H9 (cell line): ENCODE data around the gene FBXO2. TPM values are rescaled to one million over a fixed set of nuclear protein-coding genes. Genes with fewer than 3 reads are reported as not detected.
"Not testable (repeated sequence)": the region's sequence is repeated elsewhere in the genome, so short reads cannot be mapped to it uniquely, and the experiment has no call there.

Experiments used
- DNase-seq: peaks from one replicate; pipeline ENCODE4 v3.0.0-alpha.2; 2017
- H2AFZ ChIP-seq: one replicate; pipeline ENCODE4 v1.6.1; 2013; ENCODE audit warnings: mild to moderate bottlenecking, low read length, control low read depth, moderate library complexity
- H2AK5ac ChIP-seq: 2 replicates; pipeline ENCODE4 v1.6.1; 2013; ENCODE audit warnings: low read length, control low read depth, mixed read lengths; ENCODE audit not compliant: insufficient read length
- H2BK120ac ChIP-seq: one replicate; pipeline ENCODE4 v1.6.1; 2013; ENCODE audit warnings: low read depth, mild to moderate bottlenecking, low read length, control low read depth, inconsistent platforms; ENCODE audit not compliant: poor library complexity, severe bottlenecking
- H2BK12ac ChIP-seq: 2 replicates; pipeline ENCODE4 v1.6.1; 2013; ENCODE audit warnings: low read length, control low read depth, mixed read lengths, low read depth; ENCODE audit not compliant: insufficient read length
- H2BK15ac ChIP-seq: 2 replicates; pipeline ENCODE4 v1.6.1; 2013; ENCODE audit warnings: low read depth, low read length, control low read depth
- H2BK20ac ChIP-seq: one replicate; pipeline ENCODE4 v1.6.1; 2013; ENCODE audit warnings: low read depth, mild to moderate bottlenecking, low read length, control low read depth, inconsistent platforms; ENCODE audit not compliant: poor library complexity, severe bottlenecking
- H2BK5ac ChIP-seq: 2 replicates; pipeline ENCODE4 v1.6.1; 2013; ENCODE audit warnings: low read length, control low read depth, mixed read lengths; ENCODE audit not compliant: insufficient read length
- H3K14ac ChIP-seq: 2 replicates; pipeline ENCODE4 v1.6.1; 2013; ENCODE audit warnings: low read length, control low read depth; ENCODE audit not compliant: insufficient read depth
- H3K18ac ChIP-seq: 2 replicates; pipeline ENCODE4 v1.6.1; 2013; ENCODE audit warnings: low read depth, mild to moderate bottlenecking, mixed read lengths, low read length, control low read depth; ENCODE audit not compliant: insufficient read length
- H3K23ac ChIP-seq: 2 replicates; pipeline ENCODE4 v1.6.1; 2013; ENCODE audit warnings: low read length, control low read depth, mixed read lengths, low read depth; ENCODE audit not compliant: insufficient read length
- H3K23me2 ChIP-seq: 2 replicates; pipeline ENCODE4 v1.6.1; 2013; ENCODE audit warnings: low read depth, mild to moderate bottlenecking, mixed read lengths, low read length, control low read depth; ENCODE audit not compliant: insufficient read length, poor library complexity, severe bottlenecking
- H3K27ac ChIP-seq: 2 replicates; pipeline ENCODE4 v1.5.1; 2013; ENCODE audit warnings: low read length, control low read depth, mixed read lengths, low read depth; ENCODE audit not compliant: insufficient read length
- H3K27me3 ChIP-seq: 2 replicates; pipeline ENCODE4 v1.6.1; 2013; ENCODE audit warnings: low read length, control low read depth, inconsistent platforms; ENCODE audit not compliant: insufficient read depth
- H3K4ac ChIP-seq: 2 replicates; pipeline ENCODE4 v1.6.1; 2013; ENCODE audit warnings: low read depth, mild to moderate bottlenecking, control low read depth, inconsistent platforms, low read length, moderate library complexity
- H3K4me1 ChIP-seq: 2 replicates; pipeline ENCODE4 v1.6.1; 2013; ENCODE audit warnings: low read length, control low read depth, inconsistent platforms; ENCODE audit not compliant: insufficient read depth
- H3K4me2 ChIP-seq: 2 replicates; pipeline ENCODE4 v1.6.1; 2013; ENCODE audit warnings: low read length, control low read depth, mixed read lengths; ENCODE audit not compliant: insufficient read length, insufficient read depth
- H3K56ac ChIP-seq: 2 replicates; pipeline ENCODE4 v1.6.1; 2013; ENCODE audit warnings: low read depth, mild to moderate bottlenecking, mixed read lengths, low read length, control low read depth; ENCODE audit not compliant: insufficient read length
- H3K79me1 ChIP-seq: 2 replicates; pipeline ENCODE4 v1.6.1; 2013; ENCODE audit warnings: low read depth, mild to moderate bottlenecking, moderate library complexity, low read length, control low read depth, inconsistent platforms; ENCODE audit not compliant: insufficient read depth, poor library complexity, severe bottlenecking
- H3K79me2 ChIP-seq: 2 replicates; pipeline ENCODE4 v1.6.1; 2013; ENCODE audit warnings: low read length, control low read depth, inconsistent platforms; ENCODE audit not compliant: insufficient read depth
- H3K9ac ChIP-seq: 2 replicates; pipeline ENCODE4 v1.6.1; 2013; ENCODE audit warnings: low read length, control low read depth, mixed read lengths; ENCODE audit not compliant: insufficient read length; ENCODE audit errors: extremely low read depth
- H3K9me3 ChIP-seq: one replicate; pipeline ENCODE4 v1.6.1; 2013; ENCODE audit warnings: low read depth, low read length, inconsistent platforms; ENCODE audit not compliant: control insufficient read depth
- H3T11ph ChIP-seq: one replicate; pipeline ENCODE4 v1.6.1; 2013; ENCODE audit warnings: mild to moderate bottlenecking, low read length, control low read depth, inconsistent platforms
- H4K20me1 ChIP-seq: one replicate; pipeline ENCODE4 v1.6.1; 2013; ENCODE audit not compliant: control insufficient read depth, insufficient read length, insufficient read depth
- H4K5ac ChIP-seq: 2 replicates; pipeline ENCODE4 v1.6.1; 2013; ENCODE audit warnings: low read depth, mild to moderate bottlenecking, mixed read lengths, low read length, control low read depth; ENCODE audit not compliant: insufficient read length
- H4K8ac ChIP-seq: replicated peaks from 2 replicates; pipeline ENCODE4 v1.6.1; 2013; ENCODE audit warnings: low read length, control low read depth, mixed read lengths, low read depth; ENCODE audit not compliant: insufficient read length
- H4K91ac ChIP-seq: 2 replicates; pipeline ENCODE4 v1.6.1; 2013; ENCODE audit warnings: low read depth, mild to moderate bottlenecking, moderate library complexity, mixed read lengths, low read length, control low read depth; ENCODE audit not compliant: insufficient read length
- H3K27ac Mint-ChIP-seq, 3 experiments: 2 replicates in 2 of 3; 3 replicates in 1 of 3; pipeline ENCODE4 v1.8.0; 2020 to 2021; ENCODE audit warnings: mixed read lengths in 3 of 3, mild to moderate bottlenecking in 1 of 3, moderate library complexity in 1 of 3
- H3K27me3 Mint-ChIP-seq: 2 replicates; pipeline ENCODE4 v1.8.0; 2021; ENCODE audit warnings: low read depth, mild to moderate bottlenecking, moderate library complexity, mixed read lengths
- H3K36me3 Mint-ChIP-seq, 3 experiments: 2 replicates in 2 of 3; 3 replicates in 1 of 3; pipeline ENCODE4 v1.8.0; 2020 to 2021; ENCODE audit warnings: low read depth in 3 of 3, mixed read lengths in 3 of 3; ENCODE audit not compliant: insufficient read depth in 1 of 3
- H3K4me1 Mint-ChIP-seq, 2 experiments: 2 replicates each; pipeline ENCODE4 v1.8.0; 2020; ENCODE audit warnings: mixed read lengths in 2 of 2
- H3K4me3 Mint-ChIP-seq, 2 experiments: 2 replicates in 1 of 2; 3 replicates in 1 of 2; pipeline ENCODE4 v1.8.0; 2020 to 2021; ENCODE audit warnings: mild to moderate bottlenecking in 2 of 2, mixed read lengths in 2 of 2, moderate library complexity in 1 of 2
- H3K9me3 Mint-ChIP-seq, 2 experiments: 2 replicates in 1 of 2; 3 replicates in 1 of 2; pipeline ENCODE4 v1.8.0; 2020; ENCODE audit warnings: mild to moderate bottlenecking in 2 of 2, mixed read lengths in 2 of 2, moderate library complexity in 1 of 2
- CTCF ChIP-seq: fragments of 200-600 bp; sonication (generic); conservative IDR thresholded peaks from 3 replicates; pipeline ENCODE4 v1.8.0; 2021; ENCODE audit warnings: antibody characterized with exemption, mild to moderate bottlenecking
- WGBS: extraction: QIAGEN DNeasy Blood & Tissue Kit; methylation state at CpG from one replicate; pipeline ENCODE4 v1.1.7; 2013; ENCODE audit warnings: missing lambda C conversion rate, low lambda C conversion rate, mixed read lengths; ENCODE audit not compliant: insufficient read length; ENCODE audit errors: extremely low coverage; 5-methylcytosine and 5-hydroxymethylcytosine counted together
- total RNA-seq: library from RNA; stranded (reverse); gene quantifications from 2 replicates; pipeline ENCODE4 v1.2.1, GENCODE V29; 2021

The FBXO2 gene
- total RNA-seq, 1 experiment from 2014 or later: 28.9 TPM

DNA sequence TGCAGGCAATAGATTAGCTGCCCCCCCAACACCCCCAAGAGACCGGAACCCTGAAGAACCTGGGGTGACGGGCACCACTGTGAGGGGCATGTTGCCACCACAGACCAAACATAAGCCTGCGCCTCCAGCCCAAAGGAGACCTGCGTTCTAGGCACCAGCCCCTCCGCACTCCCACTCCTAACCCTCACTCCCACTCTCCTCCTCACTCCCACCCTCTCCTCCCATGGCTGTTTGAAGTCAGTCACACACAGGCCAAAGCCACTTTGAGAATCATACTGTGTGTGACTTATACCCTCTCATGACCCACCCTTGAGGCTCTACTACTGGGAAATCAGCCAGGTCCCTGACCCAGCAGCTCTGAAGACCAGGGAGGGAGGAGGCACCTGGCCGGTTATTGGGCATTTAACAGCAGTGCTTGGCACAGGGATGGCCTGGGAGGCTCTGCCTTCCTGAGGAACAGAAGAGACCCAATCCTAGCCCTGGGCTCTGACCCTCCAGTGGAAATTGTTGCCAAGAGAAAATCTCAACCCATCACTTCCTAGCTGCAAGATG, 43.5 kb downstream of the FBXO2 start:
- no peaks in the 10 kb centered on the region for H3K9me3 ChIP-seq
- H3K14ac ChIP-seq: no peak overlapping the region
- H2BK120ac ChIP-seq: no peak overlapping the region
- H3K9ac ChIP-seq: no peak overlapping the region
- H2BK5ac ChIP-seq: no peak overlapping the region
- no peak overlapping the region for H4K91ac ChIP-seq
- no peak overlapping the region for H3K4me2 ChIP-seq
- no peak overlapping the region for H3K27ac ChIP-seq
- H3K4ac ChIP-seq: no peak overlapping the region
- no peak overlapping the region for H4K8ac ChIP-seq
- H4K5ac ChIP-seq: no peak overlapping the region
- no CpG with 5 or more reads among the region's 6 CpGs for WGBS
- H4K20me1 ChIP-seq: no peaks in the 10 kb centered on the region
- no peak overlapping the region for H2BK15ac ChIP-seq
- Mint-ChIP-seq H3K9me3 (peaks cover 9% of the 10 kb centered on the region in 2 experiments; a peak in 4 of 5 replicates), H3K4me1 (0 out of 4 replicates have a peak, but pooled peaks cover 0 to 3% of the 10 kb centered on the region in 2 experiments), H3K27me3 (peaks cover 9% of the 10 kb centered on the region), H3K27ac (no peak overlapping the region), H3K4me3 (no peak overlapping the region), H3K36me3 (peaks cover 3 to 8% (median 4%) of the 10 kb centered on the region in 3 experiments; a peak in 5 of 7 replicates)
- H2AFZ ChIP-seq: no peak overlapping the region
- no peaks in the 10 kb centered on the region for H3K4me1 ChIP-seq
- H3K79me1 ChIP-seq: no peaks in the 10 kb centered on the region
- H3K18ac ChIP-seq: no peak overlapping the region
- no peak overlapping the region for H2AK5ac ChIP-seq
- no peak overlapping the region for H2BK20ac ChIP-seq
- no peaks in the 10 kb centered on the region for H3K27me3 ChIP-seq
- no peak overlapping the region for H3T11ph ChIP-seq
- H2BK12ac ChIP-seq: no peak overlapping the region
- H3K23me2 ChIP-seq: peaks cover 2% of the 10 kb centered on the region
- H3K23ac ChIP-seq: no peak overlapping the region
- H3K79me2 ChIP-seq: no peaks in the 10 kb centered on the region
- TF ChIP-seq CTCF: no peak
- no peak for DNase-seq
- H3K56ac ChIP-seq: no peak overlapping the region

DNA sequence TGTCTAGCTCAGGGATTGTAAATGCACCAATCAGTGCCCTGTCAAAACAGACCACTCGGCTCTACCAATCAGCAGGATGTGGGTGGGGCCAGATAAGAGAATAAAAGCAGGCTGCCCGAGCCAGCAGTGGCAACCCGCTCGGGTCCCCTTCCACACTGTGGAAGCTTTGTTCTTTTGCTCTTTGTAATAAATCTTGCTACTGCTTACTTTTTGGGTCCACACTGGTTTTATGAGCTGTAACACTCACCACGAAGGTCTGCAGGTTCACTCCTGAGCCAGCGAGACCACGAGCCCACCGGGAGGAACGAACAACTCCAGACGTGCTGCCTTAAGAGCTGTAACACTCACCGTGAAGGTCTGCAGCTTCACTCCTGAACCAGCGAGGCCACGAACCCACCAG, 44.9 kb downstream of the FBXO2 start:
- not testable (repeated sequence) for H3K4me3 Mint-ChIP-seq

More for the DNA sequence above, 44.9 kb downstream of the FBXO2 start:
- not testable (repeated sequence) for H3K36me3 Mint-ChIP-seq, H2AFZ ChIP-seq, H2BK5ac ChIP-seq, H3K18ac ChIP-seq, H3K23me2 ChIP-seq, H3K4me1 ChIP-seq, H4K8ac ChIP-seq, H3K14ac ChIP-seq, H3K9me3 ChIP-seq, DNase-seq, H4K20me1 ChIP-seq, H3K56ac ChIP-seq, H3K9me3 Mint-ChIP-seq, H3K27me3 ChIP-seq, H2BK20ac ChIP-seq, H3K23ac ChIP-seq, H3K4ac ChIP-seq, H2BK120ac ChIP-seq, H3K79me1 ChIP-seq, H3T11ph ChIP-seq, H3K4me1 Mint-ChIP-seq, H3K27ac ChIP-seq, H2BK12ac ChIP-seq, H2BK15ac ChIP-seq, H4K91ac ChIP-seq, H3K9ac ChIP-seq, H4K5ac ChIP-seq, H2AK5ac ChIP-seq, H3K4me2 ChIP-seq, H3K27me3 Mint-ChIP-seq, H3K79me2 ChIP-seq
- 0 out of 7 replicates have a peak overlapping the region, but pooled peaks of 1 of the 3 experiments have one; percentile 48 for H3K27ac Mint-ChIP-seq
- no CpG with 5 or more reads among the region's 13 CpGs for WGBS
